Ovary (tissue), 3 donors: ENCODE data around the gene CASP1.
"Not testable (repeated sequence)": the region's sequence is repeated elsewhere in the genome, so short reads cannot be mapped to it uniquely, and the experiment has no call there.

Source experiments
- CTCF ChIP-seq, 3 donors: fragments of 450-650 bp in 2 of 3; fragments of 200-600 bp in 1 of 3; IDR thresholded peaks; one replicate each; pipeline versions ENCODE4 v1.5.1 to v1.8.0; 2016 to 2022; ENCODE audit warnings: antibody characterized with exemption in 3 of 3, mild to moderate bottlenecking in 1 of 3
- POLR2A ChIP-seq: fragments of 450-650 bp; IDR thresholded peaks from one replicate; pipeline ENCODE4 v1.6.1; 2017; ENCODE audit warnings: antibody characterized with exemption, mild to moderate bottlenecking, moderate library complexity
- donor health status: DM: no; HTN: no; CAD: no.

- TF ChIP-seq CTCF (IDR thresholded peaks at IDR 0.05); POLR2A: not testable (repeated sequence)
Observed at GRCh38 chr11:105080171-105080906, 45.4 kb upstream of the CASP1 start.
